PFSK-1 (cell line): ENCODE data around the gene CD164L2.

Source experiments
- FOXP2 ChIP-seq: optimal IDR thresholded peaks from 2 replicates; pipeline ENCODE3; 2011; ENCODE audit warnings: borderline replicate concordance, control low read depth, inconsistent platforms; ENCODE audit not compliant: insufficient read depth; ENCODE audit errors: extremely low read length, extremely low read depth
- POLR2AphosphoS5 ChIP-seq: IDR thresholded peaks from 2 replicates; pipeline ENCODE4 v1.6.1; 2012; ENCODE audit warnings: low read depth, mild to moderate bottlenecking, control low read depth, low read length, moderate library complexity
- SIN3A ChIP-seq: IDR thresholded peaks from 2 replicates; pipeline ENCODE4 v1.6.1; 2012; ENCODE audit warnings: mild to moderate bottlenecking, low read length, moderate library complexity, borderline replicate concordance; ENCODE audit not compliant: insufficient read depth
- TAF1 ChIP-seq: IDR thresholded peaks from 2 replicates; pipeline ENCODE4 v1.6.1; 2012; ENCODE audit warnings: low read length, control low read depth, borderline replicate concordance; ENCODE audit not compliant: insufficient read depth
- TF ChIP-seq, protein P1 (sequence below), 2 experiments: IDR thresholded peaks; 2 replicates each; pipeline versions ENCODE4 v1.6.1 to v1.8.0; 2011 to 2012; ENCODE audit warnings: low read depth in 2 of 2, low read length in 2 of 2, control low read depth in 1 of 2, inconsistent platforms in 1 of 2, mild to moderate bottlenecking in 1 of 2, moderate library complexity in 1 of 2; ENCODE audit not compliant: insufficient read depth in 1 of 2

CD164L2 gene

GRCh38 chr1:27381969-27382762, 967 bp downstream of the CD164L2 start:
- TF ChIP-seq, protein P1, sequence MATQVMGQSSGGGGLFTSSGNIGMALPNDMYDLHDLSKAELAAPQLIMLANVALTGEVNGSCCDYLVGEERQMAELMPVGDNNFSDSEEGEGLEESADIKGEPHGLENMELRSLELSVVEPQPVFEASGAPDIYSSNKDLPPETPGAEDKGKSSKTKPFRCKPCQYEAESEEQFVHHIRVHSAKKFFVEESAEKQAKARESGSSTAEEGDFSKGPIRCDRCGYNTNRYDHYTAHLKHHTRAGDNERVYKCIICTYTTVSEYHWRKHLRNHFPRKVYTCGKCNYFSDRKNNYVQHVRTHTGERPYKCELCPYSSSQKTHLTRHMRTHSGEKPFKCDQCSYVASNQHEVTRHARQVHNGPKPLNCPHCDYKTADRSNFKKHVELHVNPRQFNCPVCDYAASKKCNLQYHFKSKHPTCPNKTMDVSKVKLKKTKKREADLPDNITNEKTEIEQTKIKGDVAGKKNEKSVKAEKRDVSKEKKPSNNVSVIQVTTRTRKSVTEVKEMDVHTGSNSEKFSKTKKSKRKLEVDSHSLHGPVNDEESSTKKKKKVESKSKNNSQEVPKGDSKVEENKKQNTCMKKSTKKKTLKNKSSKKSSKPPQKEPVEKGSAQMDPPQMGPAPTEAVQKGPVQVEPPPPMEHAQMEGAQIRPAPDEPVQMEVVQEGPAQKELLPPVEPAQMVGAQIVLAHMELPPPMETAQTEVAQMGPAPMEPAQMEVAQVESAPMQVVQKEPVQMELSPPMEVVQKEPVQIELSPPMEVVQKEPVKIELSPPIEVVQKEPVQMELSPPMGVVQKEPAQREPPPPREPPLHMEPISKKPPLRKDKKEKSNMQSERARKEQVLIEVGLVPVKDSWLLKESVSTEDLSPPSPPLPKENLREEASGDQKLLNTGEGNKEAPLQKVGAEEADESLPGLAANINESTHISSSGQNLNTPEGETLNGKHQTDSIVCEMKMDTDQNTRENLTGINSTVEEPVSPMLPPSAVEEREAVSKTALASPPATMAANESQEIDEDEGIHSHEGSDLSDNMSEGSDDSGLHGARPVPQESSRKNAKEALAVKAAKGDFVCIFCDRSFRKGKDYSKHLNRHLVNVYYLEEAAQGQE (IDR thresholded peaks at IDR 0.05; ENCODE audit: insufficient read depth in 1 of 2, low read depth in 2 of 2, low read length in 2 of 2): no peak
- TF ChIP-seq FOXP2: no peak
- no peak for TF ChIP-seq SIN3A
- no peak for TF ChIP-seq TAF1
- no peak for TF ChIP-seq POLR2AphosphoS5

DNA sequence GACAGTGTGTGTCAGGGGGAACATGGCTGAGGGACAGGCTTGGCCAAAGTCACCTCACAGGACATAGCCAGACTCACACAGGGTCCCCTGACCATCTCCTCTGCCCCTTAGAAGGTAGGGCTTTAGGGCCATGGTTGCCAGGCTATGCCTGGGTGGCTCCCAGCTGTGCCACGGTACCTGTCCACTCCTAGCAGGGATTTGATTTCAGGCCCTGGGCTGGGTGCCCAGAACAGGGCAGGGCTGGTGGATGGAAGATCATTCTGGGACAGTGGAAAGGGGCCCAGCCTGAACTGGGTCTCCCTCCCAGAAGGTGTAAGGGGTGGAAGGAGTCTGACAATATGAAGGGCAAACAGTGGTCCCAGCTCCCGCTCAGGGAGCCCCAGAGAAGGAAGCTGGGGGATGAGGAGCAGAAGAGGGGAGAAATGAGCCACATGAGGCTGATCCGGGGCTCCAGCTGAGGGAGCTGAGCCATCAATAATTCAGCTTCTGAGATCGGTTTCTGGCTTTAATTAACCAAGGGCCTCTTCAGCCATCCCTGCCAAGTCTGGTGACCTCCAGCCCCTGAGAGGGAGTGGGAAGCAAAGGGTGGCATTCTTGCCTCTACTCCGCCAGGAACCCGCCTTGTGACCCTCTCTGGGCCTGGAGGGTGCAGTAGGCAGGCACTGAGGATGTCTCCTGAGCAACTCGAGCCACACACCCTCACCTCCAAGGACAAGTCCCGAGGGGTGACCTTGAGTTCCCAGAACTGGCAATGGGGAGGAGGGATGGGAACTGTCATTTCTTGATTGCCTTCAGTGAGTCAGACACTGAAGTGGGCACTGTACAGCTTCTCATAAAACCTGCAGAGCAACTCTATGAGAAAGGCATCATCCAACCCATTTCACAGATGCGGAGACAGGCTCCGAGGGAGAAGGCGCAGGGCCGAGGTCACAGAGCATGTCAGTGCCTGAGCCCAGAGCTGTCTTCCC, 2.1 kb downstream of the CD164L2 start:
- TF ChIP-seq FOXP2: no peak
- no peak for TF ChIP-seq TAF1
- TF ChIP-seq SIN3A: no peak
- TF ChIP-seq, protein P1 (IDR thresholded peaks at IDR 0.05; ENCODE audit: insufficient read depth in 1 of 2, low read depth in 2 of 2, low read length in 2 of 2): no peak
- TF ChIP-seq POLR2AphosphoS5: no peak

GRCh38 chr1:27380224-27380623, 2.9 kb downstream of the CD164L2 start:
- TF ChIP-seq TAF1 (no peak), SIN3A (no peak), POLR2AphosphoS5 (no peak), FOXP2 (no peak)
- TF ChIP-seq, protein P1 (IDR thresholded peaks at IDR 0.05; ENCODE audit: insufficient read depth in 1 of 2, low read depth in 2 of 2, low read length in 2 of 2): no peak

DNA sequence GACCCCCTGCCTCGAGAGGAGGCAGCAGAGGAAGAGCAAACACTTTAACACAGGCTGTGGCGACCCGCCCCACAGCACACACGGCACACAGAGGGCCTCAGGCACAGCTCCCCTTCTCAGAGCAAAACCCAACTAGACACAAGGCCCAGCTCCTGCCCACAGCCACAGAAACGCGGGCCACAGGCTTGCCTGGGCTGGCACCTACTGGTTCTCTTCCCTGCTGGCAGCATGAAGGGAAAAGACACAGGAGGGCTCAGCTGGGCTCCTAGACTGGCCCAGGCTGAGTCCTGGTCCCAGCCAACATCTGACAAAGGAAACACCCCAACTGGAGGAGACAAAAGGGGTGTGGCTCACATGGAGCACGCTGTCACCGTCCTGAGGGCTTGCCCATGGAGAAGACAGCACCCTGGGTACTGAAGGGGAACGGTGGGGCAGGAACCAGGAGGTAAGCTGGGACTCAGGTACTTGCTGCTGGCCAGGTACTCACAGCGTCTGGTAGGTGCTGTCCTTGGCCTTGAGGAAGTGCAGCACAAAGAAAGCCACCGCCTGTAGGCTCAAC, 3.5 kb downstream of the CD164L2 start:
- TF ChIP-seq TAF1 (no peak), SIN3A (no peak)

DNA sequence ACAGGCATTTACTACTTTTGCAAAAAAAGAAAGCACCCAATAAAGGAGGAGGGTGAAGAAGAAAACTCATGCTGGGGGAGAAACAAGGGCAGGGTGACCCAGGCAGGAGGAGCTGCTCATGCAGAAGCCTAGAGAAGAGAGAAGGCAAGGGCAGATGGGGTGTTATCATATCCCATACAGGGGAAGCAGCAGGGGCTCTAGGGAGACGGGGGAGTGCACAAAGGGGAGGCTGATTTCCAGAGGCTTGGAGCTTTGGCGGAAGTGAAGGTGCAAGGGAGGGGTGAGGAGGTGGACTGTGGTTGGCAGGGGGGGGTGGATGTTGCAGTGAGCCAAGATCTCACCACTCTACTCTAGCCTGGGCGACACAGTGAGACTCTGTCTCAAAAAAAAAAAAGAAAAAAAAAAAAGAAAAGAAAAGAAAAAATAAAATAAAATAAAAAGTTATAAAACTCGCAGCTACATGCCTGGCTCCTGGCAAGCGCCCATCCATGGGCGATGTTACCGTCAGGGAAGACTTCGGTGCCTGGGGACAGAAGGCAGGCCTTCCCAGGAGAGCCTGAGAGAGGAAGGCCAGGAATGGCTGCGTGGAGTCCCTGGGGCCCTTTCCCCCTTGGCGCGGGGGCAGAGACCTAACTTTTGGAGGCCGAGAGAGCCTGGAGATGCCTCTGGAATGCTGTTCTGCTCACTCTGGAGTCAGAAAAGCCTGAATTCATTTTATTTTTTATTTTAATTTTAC, 5.2 kb downstream of the CD164L2 start:
- TF ChIP-seq FOXP2: no peak
- no peak for TF ChIP-seq SIN3A
- no peak for TF ChIP-seq POLR2AphosphoS5
- TF ChIP-seq, protein P1 (IDR thresholded peaks at IDR 0.05; ENCODE audit: insufficient read depth in 1 of 2, low read depth in 2 of 2, low read length in 2 of 2): no peak
- TF ChIP-seq TAF1: no peak
